ENCODE results near the gene SNX13.

The SNX13 gene

GRCh38 chr7:17940302-17940883, at the start of gene SNX13:
SNX13 (minus strand) TSS chr7:17940494; CDS start chr7:17940295, 199 bp downstream.
- peak; percentile 86 for DNase-seq

- DNase-seq = no peak
Measured at GRCh38 chr7:17989546-17989945, 49.3 kb upstream of the SNX13 start.

GRCh38 chr7:17988858-17989257, 48.6 kb upstream of the SNX13 start:
- DNase-seq = no peak

GRCh38 chr7:17988141-17988540, 47.8 kb upstream of the SNX13 start:
- DNase-seq = no peak

GRCh38 chr7:17986851-17987250, 46.6 kb upstream of the SNX13 start:
- DNase-seq = no peak

- no peak for DNase-seq
Measured at GRCh38 chr7:17985473-17986239, 45.4 kb upstream of the SNX13 start.

- no peak for DNase-seq
Measured at GRCh38 chr7:17984288-17984687, 44.0 kb upstream of the SNX13 start.

GRCh38 chr7:17983221-17984062, 43.1 kb upstream of the SNX13 start:
- DNase-seq = no peak

GRCh38 chr7:17976952-17977351, 36.7 kb upstream of the SNX13 start:
- no peak for DNase-seq

- no peak for DNase-seq
Measured at GRCh38 chr7:17971411-17971810, 31.1 kb upstream of the SNX13 start.

- DNase-seq = no peak
Measured at GRCh38 chr7:17968791-17969715, 28.8 kb upstream of the SNX13 start.

GRCh38 chr7:17966706-17967105, 26.4 kb upstream of the SNX13 start:
- no peak for DNase-seq

GRCh38 chr7:17965603-17966002, 25.3 kb upstream of the SNX13 start:
- DNase-seq = no peak

- DNase-seq = no peak
Measured at GRCh38 chr7:17963281-17963680, 23.0 kb upstream of the SNX13 start.

GRCh38 chr7:17962652-17963051, 22.4 kb upstream of the SNX13 start:
- no peak for DNase-seq

- no peak for DNase-seq
Measured at GRCh38 chr7:17957871-17958270, 17.6 kb upstream of the SNX13 start.

- no peak for DNase-seq
Measured at GRCh38 chr7:17952387-17952786, 12.1 kb upstream of the SNX13 start.

- no peak for DNase-seq
Measured at GRCh38 chr7:17951742-17952254, 11.5 kb upstream of the SNX13 start.

- DNase-seq = no peak
Measured at GRCh38 chr7:17948526-17949238, 8.4 kb upstream of the SNX13 start.

- no peak for DNase-seq
Measured at GRCh38 chr7:17947620-17948019, 7.3 kb upstream of the SNX13 start.

GRCh38 chr7:17946591-17946990, 6.3 kb upstream of the SNX13 start:
- DNase-seq = no peak

- DNase-seq = no peak
Measured at GRCh38 chr7:17944720-17945119, 4.4 kb upstream of the SNX13 start.

Measured in activated gamma-delta T cell treated with Interleukin-2 at 50 U/mL for 16 hours (primary cell).